Panc1 (cell line): ENCODE results near the gene NUP93.

ENCODE experiments used
- CTCF ChIP-seq: fragments of 450-650 bp; IDR thresholded peaks from 2 replicates; pipeline ENCODE4 v1.5.1; 2017; ENCODE audit warnings: mild to moderate bottlenecking
- TF ChIP-seq, protein P1 (sequence below), 2 experiments: IDR thresholded peaks; 2 replicates each; pipeline ENCODE4 v1.6.1; 2011 to 2012; ENCODE audit warnings: low read depth in 2 of 2, control low read depth in 1 of 2, low read length in 1 of 2, mild to moderate bottlenecking in 1 of 2, moderate library complexity in 1 of 2; ENCODE audit not compliant: insufficient read depth in 1 of 2

- TF ChIP-seq CTCF: no peak
- TF ChIP-seq, protein P1, sequence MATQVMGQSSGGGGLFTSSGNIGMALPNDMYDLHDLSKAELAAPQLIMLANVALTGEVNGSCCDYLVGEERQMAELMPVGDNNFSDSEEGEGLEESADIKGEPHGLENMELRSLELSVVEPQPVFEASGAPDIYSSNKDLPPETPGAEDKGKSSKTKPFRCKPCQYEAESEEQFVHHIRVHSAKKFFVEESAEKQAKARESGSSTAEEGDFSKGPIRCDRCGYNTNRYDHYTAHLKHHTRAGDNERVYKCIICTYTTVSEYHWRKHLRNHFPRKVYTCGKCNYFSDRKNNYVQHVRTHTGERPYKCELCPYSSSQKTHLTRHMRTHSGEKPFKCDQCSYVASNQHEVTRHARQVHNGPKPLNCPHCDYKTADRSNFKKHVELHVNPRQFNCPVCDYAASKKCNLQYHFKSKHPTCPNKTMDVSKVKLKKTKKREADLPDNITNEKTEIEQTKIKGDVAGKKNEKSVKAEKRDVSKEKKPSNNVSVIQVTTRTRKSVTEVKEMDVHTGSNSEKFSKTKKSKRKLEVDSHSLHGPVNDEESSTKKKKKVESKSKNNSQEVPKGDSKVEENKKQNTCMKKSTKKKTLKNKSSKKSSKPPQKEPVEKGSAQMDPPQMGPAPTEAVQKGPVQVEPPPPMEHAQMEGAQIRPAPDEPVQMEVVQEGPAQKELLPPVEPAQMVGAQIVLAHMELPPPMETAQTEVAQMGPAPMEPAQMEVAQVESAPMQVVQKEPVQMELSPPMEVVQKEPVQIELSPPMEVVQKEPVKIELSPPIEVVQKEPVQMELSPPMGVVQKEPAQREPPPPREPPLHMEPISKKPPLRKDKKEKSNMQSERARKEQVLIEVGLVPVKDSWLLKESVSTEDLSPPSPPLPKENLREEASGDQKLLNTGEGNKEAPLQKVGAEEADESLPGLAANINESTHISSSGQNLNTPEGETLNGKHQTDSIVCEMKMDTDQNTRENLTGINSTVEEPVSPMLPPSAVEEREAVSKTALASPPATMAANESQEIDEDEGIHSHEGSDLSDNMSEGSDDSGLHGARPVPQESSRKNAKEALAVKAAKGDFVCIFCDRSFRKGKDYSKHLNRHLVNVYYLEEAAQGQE (IDR thresholded peaks at IDR 0.05; ENCODE audit: insufficient read depth in 1 of 2, low read depth in 2 of 2, low read length in 1 of 2): no peak
These were observed 84.9 kb downstream of the NUP93 start for GRCh38 chr16:56814537-56815432.
